Measurements from ENCODE around the gene NFIC.
A peak's percentile ranks its signal among the peaks of the same experiment; 100 is the strongest.
"Not testable (repeated sequence)": the region's sequence is repeated elsewhere in the genome, so short reads cannot be mapped to it uniquely, and the experiment has no call there.

Gene NFIC

GRCh38 chr19:3338541-3339181, 27.7 kb upstream of the NFIC start:
- TF ChIP-seq CTCF (IDR thresholded peaks at IDR 0.05; ENCODE audit: insufficient read depth, low read depth, low read length, missing control alignments) = no peak
- DNase-seq (ENCODE audit: low read depth) = no peak
- H3K4me3 ChIP-seq (ENCODE audit: low read length) = no peak overlapping the region

- no peak overlapping the region for H3K4me3 ChIP-seq (ENCODE audit: low read length)
- DNase-seq (ENCODE audit: low read depth) = no peak
- TF ChIP-seq CTCF (IDR thresholded peaks at IDR 0.05; ENCODE audit: insufficient read depth, low read depth, low read length, missing control alignments) = no peak
Observed at GRCh38 chr19:3340340-3340739, 26.0 kb upstream of the NFIC start.

DNA sequence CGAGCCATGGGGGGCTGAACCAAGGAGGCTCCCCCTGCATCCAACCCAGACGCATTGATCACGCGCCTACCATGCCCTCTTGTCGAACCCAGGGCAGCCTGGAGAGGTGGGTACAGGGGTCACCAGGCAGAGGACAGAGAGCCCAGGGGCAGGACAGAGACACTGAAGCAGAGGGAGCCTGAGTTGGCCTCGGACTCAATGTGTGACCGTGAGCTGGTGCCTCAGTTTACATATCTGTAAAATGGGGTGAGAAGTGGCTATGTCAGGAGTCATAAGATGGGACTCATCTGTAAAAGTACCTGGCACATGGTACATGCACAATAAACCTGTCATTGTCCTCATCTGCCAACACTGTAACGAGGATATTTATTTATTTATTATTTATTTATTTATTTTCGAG, 24.1 kb upstream of the NFIC start:
- H3K4me3 ChIP-seq (ENCODE audit: low read length) = no peak overlapping the region
- no peak for DNase-seq (ENCODE audit: low read depth)
- no peak for TF ChIP-seq CTCF (IDR thresholded peaks at IDR 0.05; ENCODE audit: insufficient read depth, low read depth, low read length, missing control alignments)

GRCh38 chr19:3342962-3343361, 23.4 kb upstream of the NFIC start:
- H3K4me3 ChIP-seq (ENCODE audit: low read length); DNase-seq (ENCODE audit: low read depth): not testable (repeated sequence)

DNA sequence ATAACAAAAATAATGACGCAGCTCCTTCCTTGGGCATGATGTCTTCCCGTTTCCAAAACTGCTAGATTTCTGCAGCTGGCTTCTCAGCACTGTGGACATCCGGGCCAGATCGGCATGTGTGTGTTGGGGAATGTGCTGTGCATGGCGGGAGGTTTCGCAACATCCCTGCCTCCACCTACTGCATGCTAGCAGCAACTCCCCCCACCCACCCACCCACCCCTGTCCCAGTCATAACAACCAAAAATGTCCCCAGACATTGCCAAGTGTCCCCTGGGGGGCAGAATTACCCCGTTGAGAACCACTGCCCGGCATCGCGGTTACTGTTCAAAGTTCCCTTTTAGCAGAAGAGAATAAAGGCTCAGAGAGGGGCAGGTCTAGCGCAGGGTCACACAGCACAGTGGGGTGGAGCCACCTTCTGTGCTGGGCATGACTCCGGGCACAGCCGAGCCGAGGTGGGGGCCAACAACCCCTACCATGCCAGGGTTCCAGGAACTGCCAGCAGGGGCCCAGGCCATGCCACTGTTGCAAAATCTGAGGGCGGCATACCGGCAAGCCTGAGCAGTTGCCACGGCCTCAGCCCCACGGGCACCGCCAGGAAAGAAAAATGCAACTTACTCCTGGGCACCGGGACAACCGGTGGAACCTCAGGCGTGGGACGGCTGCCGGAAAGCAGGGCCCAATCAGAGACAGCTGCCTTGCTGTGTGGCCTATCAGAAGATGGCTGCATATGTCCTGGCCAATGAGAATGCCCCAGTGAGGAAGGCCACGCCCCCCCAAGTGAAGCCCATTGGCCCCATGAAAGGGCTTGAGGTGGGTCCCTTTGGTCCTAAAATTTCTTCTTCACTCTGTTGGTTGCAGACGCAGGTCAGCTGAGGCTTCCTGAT, 22.5 kb upstream of the NFIC start:
- TF ChIP-seq CTCF (IDR thresholded peaks at IDR 0.05; ENCODE audit: insufficient read depth, low read depth, low read length, missing control alignments) = peak; percentile 14
- peak; percentile 90 for DNase-seq (ENCODE audit: low read depth)
- H3K4me3 ChIP-seq (ENCODE audit: low read length) = peak overlapping the region; percentile 16

DNA sequence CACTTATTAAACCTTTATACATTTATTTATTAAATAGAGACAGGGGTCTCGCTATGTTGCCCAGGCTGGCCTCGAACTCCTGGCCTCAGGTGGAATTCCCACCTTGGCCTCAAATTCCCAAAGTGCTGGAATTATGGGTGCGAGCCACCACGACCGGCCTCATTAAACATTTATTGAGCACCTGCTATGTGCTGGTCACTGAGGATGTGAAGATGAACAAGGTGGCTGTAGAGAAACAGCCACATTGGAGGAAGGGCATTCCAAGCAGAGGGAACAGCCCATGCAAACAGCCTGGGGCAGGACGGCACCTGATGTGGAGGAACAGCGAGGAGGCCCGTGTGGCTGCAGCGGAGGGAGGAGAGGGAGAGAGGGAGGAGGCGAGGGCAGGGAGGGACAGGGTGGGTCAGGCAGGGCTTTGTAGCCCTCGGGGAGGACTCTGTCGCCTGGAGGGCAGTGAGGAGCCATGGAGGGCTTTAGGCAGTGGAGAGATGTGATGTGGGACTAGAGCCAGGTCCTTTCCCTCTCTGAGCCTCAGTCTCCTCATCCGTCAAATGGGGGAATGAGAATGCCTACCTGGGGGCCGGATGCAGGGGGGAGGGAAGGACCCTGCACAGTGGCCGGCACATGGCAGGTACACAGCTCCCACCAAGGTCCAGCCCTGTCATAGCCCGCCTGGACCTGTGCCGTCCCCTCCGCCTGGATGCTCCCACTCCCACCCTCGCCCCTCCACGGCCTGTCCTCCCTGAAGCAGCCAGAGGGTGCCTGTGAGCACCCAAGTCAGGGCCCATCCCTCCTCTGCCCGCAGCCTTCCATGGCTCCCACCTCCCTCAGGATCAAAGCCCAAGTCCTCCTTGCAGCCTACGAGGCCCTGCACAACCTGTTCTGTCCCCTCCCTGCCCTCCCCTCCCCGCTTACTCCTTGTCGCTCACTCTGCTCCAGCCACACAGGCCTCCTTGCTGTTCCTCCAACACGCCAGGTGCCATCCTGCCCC, 21.5 kb upstream of the NFIC start:
- no peak for TF ChIP-seq CTCF (IDR thresholded peaks at IDR 0.05; ENCODE audit: insufficient read depth, low read depth, low read length, missing control alignments)
- H3K4me3 ChIP-seq (ENCODE audit: low read length) = no peak overlapping the region

More for the DNA sequence above, 21.5 kb upstream of the NFIC start:
- no peak for DNase-seq (ENCODE audit: low read depth)

All from epithelial cell of esophagus (primary cell).